ENCODE results near the gene SLC35F1. TPM values are rescaled to one million over a fixed set of nuclear protein-coding genes. Genes with fewer than 3 reads are reported as not detected.

The SLC35F1 gene
- total RNA-seq, 1 donor from 2014 or later: 22.4 TPM

GRCh38 chr6:117951783-117952182 lies 44.7 kb downstream of the SLC35F1 start:
- no peak for TF ChIP-seq CTCF (IDR thresholded peaks at IDR 0.05; ENCODE audit: partially characterized antibody, unreplicated experiment)
- H3K36me3 Mint-ChIP-seq (ENCODE audit: unreplicated experiment): no peaks in the 10 kb centered on the region
- no peaks in the 10 kb centered on the region for H3K9me3 Mint-ChIP-seq (ENCODE audit: unreplicated experiment)
- H3K4me1 Mint-ChIP-seq (ENCODE audit: low read depth, unreplicated experiment): peaks cover 25% of the 10 kb centered on the region
- DNase-seq: peak; percentile 22
- H3K27me3 Mint-ChIP-seq (ENCODE audit: unreplicated experiment): no peaks in the 10 kb centered on the region
- no peak overlapping the region for H3K27ac Mint-ChIP-seq (ENCODE audit: unreplicated experiment)
- no peak overlapping the region for H3K4me3 Mint-ChIP-seq (ENCODE audit: unreplicated experiment)

DNA sequence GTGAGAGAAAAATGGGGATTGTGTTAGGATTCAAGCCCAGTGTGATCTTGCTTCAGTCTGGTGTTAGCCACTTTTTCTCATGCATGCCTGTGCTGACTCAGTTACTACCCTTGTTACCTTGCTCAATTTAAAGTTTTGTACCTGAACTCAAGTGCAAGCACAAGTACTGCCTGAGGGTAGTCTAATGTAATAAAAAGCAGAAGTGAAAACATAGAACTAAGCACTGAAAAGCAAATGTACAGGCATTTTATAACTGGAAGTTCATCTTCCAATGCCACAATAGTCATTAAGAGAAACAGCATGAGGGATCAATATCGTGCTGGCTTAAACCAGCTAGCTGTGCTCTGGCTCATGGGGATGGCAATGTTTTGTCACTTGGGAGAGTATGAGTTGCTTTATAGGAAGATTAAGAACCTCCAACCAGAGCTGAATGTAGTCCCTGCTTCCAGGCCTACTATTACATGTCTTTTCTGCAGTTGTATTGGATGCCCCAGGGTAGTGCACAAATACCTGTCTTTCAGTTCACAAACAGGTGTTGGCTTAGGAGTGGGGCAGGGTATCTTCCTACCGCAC lies 48.7 kb downstream of the SLC35F1 start:
- H3K4me3 Mint-ChIP-seq (ENCODE audit: unreplicated experiment): no peak overlapping the region

DNA sequence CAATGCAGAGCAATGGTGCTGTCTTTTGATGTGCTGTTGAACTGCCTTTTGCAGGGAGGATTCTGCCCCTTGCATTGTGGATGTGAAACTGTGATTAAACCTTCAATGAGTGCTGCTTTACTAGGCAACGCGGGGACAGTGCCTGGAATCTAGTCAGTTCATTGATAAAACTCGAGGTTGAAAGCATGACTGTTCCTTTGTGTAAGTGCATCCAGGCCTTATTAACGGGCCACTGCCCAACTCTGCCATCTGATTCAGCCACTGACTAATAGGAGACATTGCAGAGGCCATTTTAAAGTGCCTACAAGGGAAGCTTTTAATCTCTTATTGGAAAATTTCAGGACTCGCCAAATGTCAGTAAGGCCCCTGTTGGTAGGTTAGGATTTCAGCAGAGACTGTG lies 49.3 kb downstream of the SLC35F1 start:
- H3K4me3 Mint-ChIP-seq (ENCODE audit: unreplicated experiment): no peak overlapping the region
- TF ChIP-seq CTCF (IDR thresholded peaks at IDR 0.05; ENCODE audit: partially characterized antibody, unreplicated experiment): no peak
- H3K27me3 Mint-ChIP-seq (ENCODE audit: unreplicated experiment): no peaks in the 10 kb centered on the region
- peak; percentile 13 for DNase-seq
- H3K36me3 Mint-ChIP-seq (ENCODE audit: unreplicated experiment): no peaks in the 10 kb centered on the region
- H3K4me1 Mint-ChIP-seq (ENCODE audit: low read depth, unreplicated experiment): peaks cover 21% of the 10 kb centered on the region
- H3K27ac Mint-ChIP-seq (ENCODE audit: unreplicated experiment): peak overlapping the region; percentile 28
- H3K9me3 Mint-ChIP-seq (ENCODE audit: unreplicated experiment): no peaks in the 10 kb centered on the region

More for the DNA sequence above, 48.7 kb downstream of the SLC35F1 start:
- no peak overlapping the region for H3K27ac Mint-ChIP-seq (ENCODE audit: unreplicated experiment)
- DNase-seq: no peak
- no peaks in the 10 kb centered on the region for H3K9me3 Mint-ChIP-seq (ENCODE audit: unreplicated experiment)
- no peaks in the 10 kb centered on the region for H3K27me3 Mint-ChIP-seq (ENCODE audit: unreplicated experiment)
- H3K36me3 Mint-ChIP-seq (ENCODE audit: unreplicated experiment): no peaks in the 10 kb centered on the region
- H3K4me1 Mint-ChIP-seq (ENCODE audit: low read depth, unreplicated experiment): peaks cover 25% of the 10 kb centered on the region
- TF ChIP-seq CTCF (IDR thresholded peaks at IDR 0.05; ENCODE audit: partially characterized antibody, unreplicated experiment): no peak

DNA sequence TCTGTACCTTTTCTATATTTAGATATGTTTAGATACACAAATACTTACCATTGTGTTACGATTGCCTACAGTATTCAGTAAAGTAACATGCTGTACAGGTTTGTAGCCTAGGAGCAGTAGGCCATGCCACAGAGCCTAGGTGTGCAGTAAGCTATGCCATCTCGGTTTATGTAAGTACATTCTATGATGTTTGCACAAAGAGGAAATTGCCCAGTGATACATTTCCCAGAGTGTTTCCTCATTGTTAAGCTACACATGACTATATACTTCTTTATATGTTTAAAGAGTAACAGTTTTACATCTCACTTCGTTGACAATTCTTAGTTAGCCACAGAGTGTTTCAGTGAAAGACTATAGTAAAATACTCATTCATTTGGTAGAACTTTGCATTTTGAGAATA lies 51.5 kb downstream of the SLC35F1 start:
- no peaks in the 10 kb centered on the region for H3K36me3 Mint-ChIP-seq (ENCODE audit: unreplicated experiment)
- H3K27me3 Mint-ChIP-seq (ENCODE audit: unreplicated experiment): no peaks in the 10 kb centered on the region
- no peak overlapping the region for H3K4me3 Mint-ChIP-seq (ENCODE audit: unreplicated experiment)
- peaks cover 8% of the 10 kb centered on the region for H3K4me1 Mint-ChIP-seq (ENCODE audit: low read depth, unreplicated experiment)
- H3K9me3 Mint-ChIP-seq (ENCODE audit: unreplicated experiment): no peaks in the 10 kb centered on the region
- no peak for TF ChIP-seq CTCF (IDR thresholded peaks at IDR 0.05; ENCODE audit: partially characterized antibody, unreplicated experiment)
- no peak overlapping the region for H3K27ac Mint-ChIP-seq (ENCODE audit: unreplicated experiment)
- DNase-seq: no peak

GRCh38 chr6:117960877-117961276 lies 53.8 kb downstream of the SLC35F1 start:
- peaks cover 5% of the 10 kb centered on the region for H3K4me1 Mint-ChIP-seq (ENCODE audit: low read depth, unreplicated experiment)
- H3K9me3 Mint-ChIP-seq (ENCODE audit: unreplicated experiment): peaks cover 2% of the 10 kb centered on the region
- no peak overlapping the region for H3K4me3 Mint-ChIP-seq (ENCODE audit: unreplicated experiment)
- H3K27ac Mint-ChIP-seq (ENCODE audit: unreplicated experiment): no peak overlapping the region
- H3K27me3 Mint-ChIP-seq (ENCODE audit: unreplicated experiment): peaks cover 3% of the 10 kb centered on the region
- no peak for DNase-seq
- no peak for TF ChIP-seq CTCF (IDR thresholded peaks at IDR 0.05; ENCODE audit: partially characterized antibody, unreplicated experiment)
- peaks cover 11% of the 10 kb centered on the region for H3K36me3 Mint-ChIP-seq (ENCODE audit: unreplicated experiment)

Data from glutamatergic neuron (in vitro differentiated cells).